Head of caudate nucleus (tissue), 42 donors: ENCODE measurements around the gene DPP10.

ENCODE experiments used
- DNase-seq, 42 donors: peaks; one replicate each; pipeline versions ENCODE4 v3.0.0 to v3.0.0-alpha.2; 2020 to 2021; ENCODE audit warnings: mixed read lengths in 7 of 42
- intact Hi-C: fragments of 100-400 bp; cut with DNase I; formaldehyde crosslinking; loops from one replicate; pipeline ENCODE4 v1.15.0; 2022

The DPP10 gene

GRCh38 chr2:115552726-115553125, 1110.3 kb downstream of the DPP10 start:
- no peak for DNase-seq
- intact Hi-C loops, result no loop called here

GRCh38 chr2:115554153-115554552, 1111.7 kb downstream of the DPP10 start:
- no peak for DNase-seq
- intact Hi-C loops, result no loop called here

GRCh38 chr2:115558725-115559124, 1116.3 kb downstream of the DPP10 start:
- intact Hi-C loops, result no loop called here
- no peak for DNase-seq

- intact Hi-C loops, result no loop called here
- no peak for DNase-seq
These were observed 1118.2 kb downstream of the DPP10 start for GRCh38 chr2:115560666-115561065.

- intact Hi-C loops, result no loop called here
- DNase-seq, result no peak
These were observed 1126.2 kb downstream of the DPP10 start for GRCh38 chr2:115568643-115569042.

- intact Hi-C loops, result no loop called here
These were observed 1127.1 kb downstream of the DPP10 start for GRCh38 chr2:115569547-115569946.

GRCh38 chr2:115572746-115573145, 1130.3 kb downstream of the DPP10 start:
- intact Hi-C loops, result no loop called here

More at GRCh38 chr2:115569547-115569946, 1127.1 kb downstream of the DPP10 start:
- no peak for DNase-seq

GRCh38 chr2:115573756-115574155, 1131.3 kb downstream of the DPP10 start:
- intact Hi-C loops, result no loop called here

More at GRCh38 chr2:115572746-115573145, 1130.3 kb downstream of the DPP10 start:
- DNase-seq, result no peak

GRCh38 chr2:115574667-115575066, 1132.2 kb downstream of the DPP10 start:
- no peak for DNase-seq

More at GRCh38 chr2:115573756-115574155, 1131.3 kb downstream of the DPP10 start:
- DNase-seq, result no peak

GRCh38 chr2:115580784-115581183, 1138.3 kb downstream of the DPP10 start:
- DNase-seq, result no peak
- intact Hi-C loops, result no loop called here

More at GRCh38 chr2:115574667-115575066, 1132.2 kb downstream of the DPP10 start:
- intact Hi-C loops, result no loop called here

GRCh38 chr2:115584507-115584906, 1142.1 kb downstream of the DPP10 start:
- no peak for DNase-seq
- intact Hi-C loops, result no loop called here

- intact Hi-C loops, result no loop called here
These were observed 1154.4 kb downstream of the DPP10 start for GRCh38 chr2:115596659-115597375.

GRCh38 chr2:115603285-115603684, 1160.8 kb downstream of the DPP10 start:
- intact Hi-C loops, result no loop called here
- DNase-seq, result no peak

More at GRCh38 chr2:115596659-115597375, 1154.4 kb downstream of the DPP10 start:
- no peak for DNase-seq

- no peak for DNase-seq
- intact Hi-C loops, result no loop called here
These were observed 1163.9 kb downstream of the DPP10 start for GRCh38 chr2:115606350-115606749.

- DNase-seq, result no peak
- intact Hi-C loops, result no loop called here
These were observed 1167.5 kb downstream of the DPP10 start for GRCh38 chr2:115609978-115610377.

GRCh38 chr2:115610888-115611287, 1168.4 kb downstream of the DPP10 start:
- no peak for DNase-seq
- intact Hi-C loops, result no loop called here

- DNase-seq, result no peak
- intact Hi-C loops, result no loop called here
These were observed 1181.9 kb downstream of the DPP10 start for GRCh38 chr2:115624332-115624731.

- intact Hi-C loops, result no loop called here
- no peak for DNase-seq
These were observed 1192.1 kb downstream of the DPP10 start for GRCh38 chr2:115634578-115634977.

- no peak for DNase-seq
- intact Hi-C loops, result no loop called here
These were observed 1193.0 kb downstream of the DPP10 start for GRCh38 chr2:115635430-115635829.

- intact Hi-C loops, result no loop called here
- DNase-seq, result no peak
These were observed 1207.3 kb downstream of the DPP10 start for GRCh38 chr2:115649731-115650130.

GRCh38 chr2:115650827-115651226, 1208.4 kb downstream of the DPP10 start:
- DNase-seq, result no peak
- intact Hi-C loops, result no loop called here
